AG08396 (cell line): ENCODE results near the gene SLC6A6.

Experiments used
- DNase-seq: peaks from one replicate; pipeline ENCODE4 v3.0.0; 2012; ENCODE audit warnings: low spot score, mixed read lengths

SLC6A6 gene

GRCh38 chr3:14487821-14488220, 85.4 kb downstream of the SLC6A6 start:
- no peak for DNase-seq

GRCh38 chr3:14488286-14489041, 86.1 kb downstream of the SLC6A6 start:
- no peak for DNase-seq

- no peak for DNase-seq
These were observed 87.2 kb downstream of the SLC6A6 start for GRCh38 chr3:14489641-14490040.

- DNase-seq, result no peak
These were observed 87.8 kb downstream of the SLC6A6 start for GRCh38 chr3:14490255-14490654.

- no peak for DNase-seq
These were observed 88.4 kb downstream of the SLC6A6 start for GRCh38 chr3:14490831-14491230.

GRCh38 chr3:14491396-14492190, 89.2 kb downstream of the SLC6A6 start:
- no peak for DNase-seq

- no peak for DNase-seq
These were observed 90.8 kb downstream of the SLC6A6 start for GRCh38 chr3:14492948-14493881.

- no peak for DNase-seq
These were observed 92.0 kb downstream of the SLC6A6 start for GRCh38 chr3:14494279-14494972.

GRCh38 chr3:14494973-14495300, 92.5 kb downstream of the SLC6A6 start:
- DNase-seq, result no peak

GRCh38 chr3:14496351-14496750, 93.9 kb downstream of the SLC6A6 start:
- DNase-seq, result no peak

GRCh38 chr3:14497321-14497720, 94.9 kb downstream of the SLC6A6 start:
- DNase-seq, result no peak

- DNase-seq, result no peak
These were observed 100.1 kb downstream of the SLC6A6 start for GRCh38 chr3:14502472-14502871.

GRCh38 chr3:14503033-14503705, 100.8 kb downstream of the SLC6A6 start:
- no peak for DNase-seq

- DNase-seq, result no peak
These were observed 101.3 kb downstream of the SLC6A6 start for GRCh38 chr3:14503706-14504065.

- no peak for DNase-seq
These were observed 102.8 kb downstream of the SLC6A6 start for GRCh38 chr3:14505001-14505802.

- no peak for DNase-seq
These were observed 103.5 kb downstream of the SLC6A6 start for GRCh38 chr3:14505803-14506500.

GRCh38 chr3:14506626-14507304, 104.4 kb downstream of the SLC6A6 start:
- DNase-seq, result no peak

- no peak for DNase-seq
These were observed 104.9 kb downstream of the SLC6A6 start for GRCh38 chr3:14507305-14507741.
